Putamen (tissue), 1 donor: Measurements from ENCODE around the gene LHFPL6.

Source experiments
- DNase-seq: peaks from one replicate; pipeline ENCODE4 v3.0.0-alpha.2; 2016; ENCODE audit warnings: low spot score

The LHFPL6 gene

DNA sequence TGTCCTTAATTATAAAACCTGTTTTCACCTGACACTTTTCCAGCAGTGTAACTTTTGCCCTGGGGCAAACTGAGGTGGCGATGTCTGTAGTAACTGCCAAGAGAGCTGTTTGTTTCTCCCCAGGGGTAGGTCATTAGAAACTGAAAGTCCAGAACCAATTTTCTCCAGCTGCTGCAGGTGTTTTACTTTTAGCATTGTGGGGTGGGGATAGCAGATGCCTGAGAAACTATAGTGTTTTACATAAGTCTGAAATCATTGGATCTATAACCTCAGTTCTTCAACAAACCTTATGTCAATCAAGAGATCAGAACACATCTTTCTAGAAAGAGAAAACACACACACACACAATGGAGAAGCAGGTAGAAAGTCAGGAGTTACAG, 92.7 kb downstream of the LHFPL6 start:
- DNase-seq, result no peak

DNA sequence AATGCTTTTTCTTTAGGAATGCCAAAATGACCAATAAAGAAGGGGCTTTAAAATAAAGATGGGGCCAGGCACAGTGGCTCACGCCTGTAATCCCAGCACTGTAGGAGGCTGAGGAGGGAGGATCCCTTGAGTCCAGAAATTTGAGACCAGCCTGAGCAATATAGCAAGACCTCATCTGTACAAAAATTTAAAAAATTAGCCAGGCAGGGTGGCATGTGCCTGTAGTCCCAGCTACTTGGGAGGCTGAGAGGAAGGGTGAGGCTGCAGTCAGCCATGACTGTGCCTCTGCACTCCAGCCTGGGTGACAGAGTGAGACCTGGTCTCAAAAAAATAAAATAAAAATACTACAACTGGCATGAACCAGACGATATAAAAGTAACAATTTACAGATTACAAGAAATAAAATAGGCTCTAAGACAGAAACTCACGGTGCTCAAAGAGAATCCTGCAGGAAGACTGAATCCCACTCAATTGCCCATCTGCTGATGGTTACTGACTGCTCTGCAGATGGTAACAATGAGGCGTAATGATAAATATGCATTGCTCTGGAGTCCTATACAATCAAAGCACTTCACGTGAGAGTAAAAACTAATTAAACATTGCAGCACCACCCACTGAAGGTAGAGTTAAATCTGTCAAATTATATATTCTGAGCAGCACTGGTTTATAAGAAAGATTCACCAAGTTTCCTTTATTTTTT, 93.2 kb downstream of the LHFPL6 start:
- no peak for DNase-seq

DNA sequence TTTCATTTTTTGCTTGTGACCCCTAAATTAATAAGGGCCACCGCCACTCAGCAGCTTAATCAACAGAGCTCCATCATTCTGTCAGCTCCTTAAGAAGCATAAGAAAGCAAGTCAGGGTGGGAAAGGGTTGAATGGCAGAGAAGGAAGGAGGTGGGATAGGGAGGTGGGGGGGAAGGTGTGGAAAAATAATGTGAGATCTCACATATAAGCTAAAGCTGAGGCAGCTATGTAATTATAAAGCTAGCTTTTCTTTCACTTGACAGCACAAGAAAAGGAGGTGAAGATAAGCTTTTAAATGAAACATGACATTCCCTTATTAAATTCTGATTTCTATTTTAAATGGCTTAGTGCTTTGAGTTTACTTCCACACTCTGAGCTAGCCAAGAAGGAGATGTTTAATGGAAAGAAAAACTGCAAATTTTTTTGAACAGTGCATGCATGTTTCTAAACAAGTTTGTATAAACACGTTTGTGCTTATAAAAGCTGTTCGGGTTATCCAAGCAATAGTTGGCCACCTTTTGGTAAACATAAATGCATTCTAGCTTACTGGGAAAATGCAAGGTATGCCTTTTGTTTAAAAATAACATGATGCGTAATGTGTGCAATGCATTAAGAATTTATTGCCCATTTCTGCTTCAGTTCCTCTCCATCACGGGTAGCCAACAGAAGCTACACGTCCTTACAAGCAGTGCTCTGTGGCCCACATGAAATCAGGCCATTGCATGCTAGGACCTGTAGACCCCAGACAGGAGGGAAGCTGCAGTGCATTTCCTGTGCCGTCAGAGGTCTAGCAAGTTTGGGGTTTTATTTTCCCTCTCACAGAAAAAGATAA, 96.2 kb downstream of the LHFPL6 start:
- DNase-seq, result no peak

DNA sequence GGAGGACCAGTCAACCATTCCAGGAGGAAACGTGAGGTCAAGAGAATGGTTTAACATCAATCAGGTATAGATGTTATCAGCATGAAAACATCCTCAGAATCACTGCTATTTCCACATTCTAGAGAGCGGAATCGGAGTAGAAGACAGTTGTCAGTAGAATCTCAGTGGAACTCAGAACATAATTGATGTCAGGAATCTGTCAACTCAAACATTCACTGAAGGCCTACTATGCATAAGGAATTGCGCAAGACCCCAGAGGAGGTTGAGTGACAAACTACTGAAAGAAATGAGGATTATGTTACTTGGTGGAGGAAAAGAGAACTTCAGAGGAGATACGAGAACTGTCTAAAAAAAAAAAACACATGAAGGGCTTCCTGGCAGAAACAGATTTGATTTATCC, 97.8 kb downstream of the LHFPL6 start:
- no peak for DNase-seq

DNA sequence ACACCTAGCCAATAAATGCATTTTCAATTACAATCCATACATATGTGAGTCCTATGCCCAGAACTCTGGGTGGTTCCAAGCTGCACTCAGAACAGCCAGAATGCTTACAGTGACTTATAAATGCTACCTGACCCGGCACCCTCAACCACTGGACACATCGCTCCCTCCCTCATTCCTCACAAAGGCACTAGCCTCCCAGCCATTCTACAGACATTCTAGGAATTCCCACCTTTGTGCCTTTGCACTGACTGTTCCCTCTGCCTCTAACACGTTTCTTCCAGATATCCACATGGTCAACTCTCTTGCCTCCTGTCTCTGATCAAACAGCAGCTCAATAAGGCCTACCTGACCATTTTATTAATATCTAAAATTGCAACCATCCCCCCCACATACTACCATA, 99.9 kb downstream of the LHFPL6 start:
- no peak for DNase-seq

DNA sequence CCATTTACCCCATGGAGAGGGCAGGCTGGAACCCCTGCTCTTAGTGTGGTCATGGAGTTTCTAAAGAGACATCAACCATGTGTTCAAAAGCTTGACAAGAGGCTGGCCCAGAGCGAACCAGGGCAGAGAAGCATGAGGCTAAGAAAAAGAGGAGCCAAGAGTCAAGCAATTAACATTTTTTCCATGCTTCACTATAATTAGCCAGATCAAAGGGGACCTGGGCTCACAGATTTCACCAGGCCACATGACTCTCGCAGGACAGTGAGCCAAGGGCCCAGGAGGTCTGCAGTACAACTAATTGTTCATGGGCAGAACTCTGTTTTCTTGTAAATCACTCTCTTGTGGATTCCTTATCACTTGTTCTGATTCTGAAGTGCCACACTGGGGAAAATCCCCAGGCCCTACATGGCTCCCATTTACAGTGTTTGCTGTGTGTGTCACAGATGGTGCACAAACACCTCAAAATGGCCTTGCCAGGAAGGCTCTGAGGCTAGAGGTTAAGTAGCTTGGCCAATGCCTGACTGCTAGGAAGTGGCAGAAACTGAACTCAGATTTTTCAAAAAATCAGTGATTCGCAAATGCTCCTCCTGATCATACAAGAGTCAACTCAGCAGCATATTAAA, 101.2 kb downstream of the LHFPL6 start:
- peak; percentile 29 for DNase-seq

DNA sequence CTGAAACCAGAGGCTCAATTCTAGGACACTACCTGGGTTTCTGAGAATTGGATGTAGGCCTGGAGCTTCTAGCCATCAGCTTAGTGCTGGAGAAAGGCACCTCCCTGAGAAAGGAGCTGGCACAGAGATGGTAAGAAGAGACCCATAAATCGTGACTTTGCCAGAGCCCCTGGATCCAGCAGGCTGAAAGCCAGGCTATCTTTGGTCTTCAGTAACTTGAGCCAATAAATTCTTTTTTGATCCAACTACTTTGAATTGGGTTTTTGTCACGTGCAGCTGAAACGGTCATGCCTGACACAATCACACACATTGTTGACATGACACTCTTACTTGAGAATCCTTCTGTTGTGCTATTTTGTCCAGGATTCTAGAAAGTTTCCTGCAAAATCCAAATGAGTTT, 103.4 kb downstream of the LHFPL6 start:
- DNase-seq, result no peak

DNA sequence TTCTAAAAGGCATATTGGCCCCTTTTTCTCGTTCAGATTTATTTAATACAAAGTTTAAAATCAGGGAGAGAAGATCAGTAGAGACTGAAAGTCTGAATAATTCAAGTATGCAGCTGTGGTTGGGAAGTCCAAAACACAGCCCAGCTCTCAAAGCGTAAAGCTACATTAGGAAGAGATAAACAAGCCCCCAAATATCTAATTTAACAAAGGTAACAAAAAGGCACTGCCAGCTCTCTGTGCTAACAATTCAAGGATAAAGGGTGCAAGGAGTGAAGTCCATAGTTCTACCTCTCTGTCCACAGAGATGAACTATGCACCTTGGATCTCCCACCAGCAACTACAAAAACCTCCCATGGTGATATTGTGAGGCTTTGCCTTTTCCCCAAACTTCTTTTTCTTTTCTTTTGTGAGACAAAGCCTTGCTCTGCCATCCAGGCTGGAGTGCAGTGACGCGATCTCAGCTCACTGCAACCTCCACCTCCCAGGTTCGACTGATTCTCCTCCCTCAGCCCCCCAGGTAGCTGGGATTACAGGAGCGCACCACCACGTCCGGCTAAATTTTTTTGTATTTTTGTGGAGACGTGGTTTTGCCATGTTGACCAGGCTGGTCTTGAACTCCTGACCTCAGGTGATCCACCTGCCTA, 104.4 kb downstream of the LHFPL6 start:
- DNase-seq, result no peak

DNA sequence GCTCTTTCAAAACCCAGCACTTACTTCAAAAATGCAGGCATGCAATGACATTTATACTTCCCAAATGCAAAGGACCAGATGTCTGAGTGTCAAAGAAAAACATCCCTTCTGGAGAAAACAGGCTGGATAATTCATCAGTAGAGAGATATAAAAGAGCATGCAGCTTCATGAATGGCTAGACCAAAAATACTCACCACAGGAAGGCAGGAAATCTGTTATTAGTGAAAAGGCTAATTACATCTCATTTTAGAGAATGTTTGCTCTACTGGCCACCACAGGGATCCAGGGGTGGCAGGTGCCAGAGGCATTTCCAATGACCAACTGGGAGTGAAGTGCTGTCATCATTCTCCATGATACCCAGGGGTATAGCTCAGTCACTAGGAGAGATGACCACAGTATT, 106.5 kb downstream of the LHFPL6 start:
- DNase-seq, result no peak

DNA sequence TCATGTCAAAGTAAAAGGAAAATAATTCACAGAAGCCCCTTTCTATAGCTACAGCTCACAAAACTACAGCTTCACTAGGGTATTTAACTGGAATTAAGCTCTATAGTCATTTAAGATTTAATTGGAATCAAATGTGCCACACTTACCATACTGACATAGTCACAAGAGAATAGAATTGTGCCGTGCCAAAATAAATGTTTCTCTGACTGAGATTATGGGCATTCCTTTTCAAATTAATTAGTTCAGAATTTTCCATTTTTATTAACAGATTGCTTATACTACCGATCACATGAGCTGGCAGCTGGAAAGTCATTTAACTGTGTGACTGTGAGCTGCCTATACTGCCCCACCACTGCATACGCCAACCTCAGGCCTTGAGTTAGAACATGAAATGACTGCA, 108.4 kb downstream of the LHFPL6 start:
- no peak for DNase-seq

DNA sequence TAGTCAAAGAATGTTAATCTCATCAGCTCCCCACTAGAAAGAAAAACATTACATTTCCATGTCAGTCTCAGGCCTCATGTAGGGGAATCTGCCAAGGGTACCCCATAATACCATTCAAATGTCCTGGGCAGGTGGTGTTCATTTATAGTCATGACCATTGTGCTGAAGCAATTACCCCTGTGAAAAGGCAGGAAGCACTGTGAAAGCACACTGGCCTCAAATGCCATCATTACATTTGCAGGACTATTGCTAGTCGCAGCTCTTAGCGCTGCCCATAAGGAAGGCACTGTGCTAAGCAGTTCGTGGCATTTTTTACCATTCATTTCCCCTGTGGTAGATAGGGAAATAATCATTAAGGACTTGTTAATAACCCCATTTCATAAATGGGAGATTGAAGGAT, 109.0 kb downstream of the LHFPL6 start:
- no peak for DNase-seq

DNA sequence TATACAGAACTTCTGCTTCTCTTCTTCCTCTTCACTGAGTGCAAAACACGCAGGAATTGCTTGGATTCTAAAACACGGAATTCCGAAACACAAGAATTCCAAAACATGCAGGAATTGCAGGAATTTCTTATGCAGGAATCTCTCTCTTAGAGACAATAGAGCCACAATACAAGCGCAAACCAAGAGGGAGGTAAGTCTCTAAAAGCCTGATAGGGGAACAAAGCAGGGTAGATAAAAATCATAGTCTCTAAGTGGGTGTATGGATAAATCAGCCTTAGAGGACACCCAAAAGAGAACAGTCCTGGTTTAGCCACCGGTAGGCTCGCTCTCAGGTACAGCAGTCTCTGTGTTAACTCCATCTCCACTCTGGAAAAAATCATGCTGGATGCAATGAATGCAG, 112.9 kb downstream of the LHFPL6 start:
- no peak for DNase-seq

DNA sequence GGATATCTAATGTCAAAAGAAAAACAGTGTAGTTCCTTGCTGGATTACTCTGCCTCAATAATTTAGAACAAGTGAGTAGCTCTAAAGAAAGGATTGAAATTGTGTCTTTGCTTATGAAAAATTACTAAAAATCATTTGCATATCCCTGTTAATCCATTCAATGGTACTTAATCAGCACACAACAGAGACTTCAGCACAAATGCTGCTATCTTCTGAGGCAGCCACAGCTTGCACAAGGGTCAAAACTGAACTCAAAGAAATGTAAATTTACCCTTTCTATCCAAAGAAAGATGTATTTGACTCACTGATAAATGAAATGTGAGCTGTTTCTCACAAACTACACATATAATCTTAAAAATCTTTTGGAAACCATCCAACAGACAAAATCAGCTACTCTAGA, 116.2 kb downstream of the LHFPL6 start:
- no peak for DNase-seq

DNA sequence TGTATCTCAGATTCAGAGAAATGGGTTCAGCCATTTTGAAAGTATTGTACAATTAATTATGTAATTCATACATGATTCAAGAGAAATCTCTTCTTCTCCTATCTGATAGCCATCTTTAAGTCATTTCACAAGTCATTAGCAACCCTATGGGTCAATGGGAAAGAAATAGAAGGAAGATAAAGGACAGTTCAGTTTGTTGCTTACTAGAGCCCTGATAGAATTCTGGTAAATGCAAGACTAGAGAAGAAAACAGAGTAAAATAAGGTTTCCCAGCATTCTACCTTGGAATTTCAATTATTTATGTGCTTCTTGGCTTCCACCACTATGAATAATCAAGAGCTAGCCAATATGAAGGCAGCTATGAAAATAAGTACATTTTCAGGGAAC, 117.7 kb downstream of the LHFPL6 start:
- DNase-seq, result no peak

DNA sequence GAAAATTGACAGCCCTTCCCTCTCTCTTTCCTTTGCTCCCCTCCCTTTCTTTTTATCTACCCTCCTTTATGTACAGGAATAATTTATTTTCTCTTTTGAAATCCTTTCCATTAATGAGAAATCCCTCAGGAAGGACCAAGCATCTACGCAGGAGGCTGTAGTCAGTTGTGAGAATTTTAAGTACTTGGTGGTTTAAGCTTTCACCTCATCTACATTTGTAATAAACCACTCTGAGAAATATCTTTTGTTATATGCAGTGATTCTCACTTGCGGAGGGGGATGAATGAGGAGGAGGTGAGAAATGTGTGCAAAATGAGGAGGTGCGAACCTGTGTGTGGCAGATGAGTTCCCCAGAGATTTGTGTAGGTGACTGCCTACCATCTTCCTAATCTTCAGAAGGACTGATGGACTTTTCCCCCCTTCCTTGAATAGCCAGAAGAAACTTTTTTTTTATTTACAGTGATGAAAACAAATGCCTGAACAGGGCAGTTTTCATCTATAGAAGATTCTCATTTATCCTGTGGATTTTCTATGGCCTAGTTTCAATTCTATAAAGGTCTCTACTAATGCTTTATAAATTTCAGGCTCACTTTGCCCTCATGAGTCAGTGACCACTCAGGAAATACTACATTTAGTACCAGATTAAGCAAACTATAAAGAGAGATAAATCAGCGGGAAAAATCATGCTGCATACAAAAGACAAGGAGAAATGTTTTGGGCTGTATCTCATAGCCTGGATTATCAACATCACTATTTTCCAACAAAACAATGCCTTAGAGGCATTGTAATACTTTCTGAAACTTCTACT, 118.3 kb downstream of the LHFPL6 start:
- peak; percentile 35 for DNase-seq

DNA sequence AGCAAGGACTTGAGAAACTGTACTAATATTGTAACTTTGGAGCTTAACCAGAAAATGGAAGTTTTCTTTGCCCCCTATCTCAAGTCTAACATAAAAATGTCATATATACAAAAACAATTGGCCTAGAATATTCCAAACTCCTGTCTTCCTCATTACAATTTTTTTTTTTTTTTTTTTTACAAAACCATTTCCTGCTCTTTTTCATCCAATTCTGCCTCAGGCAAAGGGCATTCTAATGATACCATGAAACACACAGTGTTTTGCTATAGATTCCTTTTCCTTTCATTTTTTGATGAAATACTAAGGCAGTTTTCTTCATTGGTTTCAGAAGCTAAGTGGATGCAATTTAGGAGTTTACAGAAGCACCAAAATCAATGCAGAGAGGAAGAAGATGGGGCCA, 119.7 kb downstream of the LHFPL6 start:
- no peak for DNase-seq

DNA sequence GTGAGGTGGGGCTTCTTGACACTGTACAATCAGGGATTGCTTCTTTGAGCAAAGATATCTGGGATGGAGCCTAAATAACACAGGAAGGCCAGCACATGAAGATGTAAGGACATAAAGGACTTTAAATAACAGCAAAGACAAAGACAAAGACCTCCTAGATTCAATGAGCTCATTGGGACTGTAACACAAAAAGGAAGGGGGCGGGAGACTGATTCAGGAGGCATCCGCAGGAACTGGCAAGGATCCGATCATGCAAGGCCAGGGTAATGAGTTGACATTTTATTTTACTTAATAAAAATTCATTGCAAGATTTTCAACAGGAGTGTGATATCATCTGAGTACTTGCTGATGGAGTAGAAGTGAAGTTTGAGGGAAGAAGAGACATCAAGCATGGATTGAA, 121.5 kb downstream of the LHFPL6 start:
- no peak for DNase-seq

DNA sequence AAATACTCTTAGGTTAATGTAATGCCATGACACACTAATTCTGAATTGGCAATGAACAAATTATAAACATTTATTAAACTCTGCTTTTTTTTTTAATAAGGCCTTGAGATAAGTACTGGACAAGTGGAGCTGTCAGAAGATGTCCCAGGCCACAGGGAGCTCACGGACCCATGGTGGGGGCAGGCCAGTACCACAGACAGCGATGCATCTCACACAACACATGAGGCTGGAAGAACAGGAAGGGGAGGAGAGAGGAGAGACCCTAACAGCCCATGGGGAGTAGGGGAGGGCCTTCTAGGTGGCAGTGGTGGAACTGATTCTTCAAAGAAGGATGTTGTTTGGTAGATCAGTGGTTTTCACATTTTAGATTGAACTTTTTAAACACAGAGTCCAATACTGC, 128.4 kb downstream of the LHFPL6 start:
- no peak for DNase-seq

DNA sequence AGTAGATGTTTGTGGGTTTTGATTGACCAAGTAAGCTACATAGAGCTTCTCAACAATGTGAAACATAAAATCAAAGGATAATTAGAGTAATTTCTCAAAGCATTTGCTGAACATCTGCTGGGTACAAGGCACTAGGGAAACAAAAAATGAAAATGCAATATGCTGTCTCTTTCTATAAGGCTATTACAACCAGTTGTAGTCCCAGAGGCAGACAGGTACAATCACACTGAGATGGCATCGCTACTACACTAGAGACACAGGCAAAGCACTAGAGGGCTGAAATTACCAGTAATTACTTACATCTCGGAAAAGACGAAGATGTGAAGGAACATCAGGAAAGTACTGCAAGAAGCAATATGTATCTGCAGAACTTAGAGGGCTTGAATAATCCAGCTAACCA, 133.3 kb downstream of the LHFPL6 start:
- DNase-seq, result no peak

DNA sequence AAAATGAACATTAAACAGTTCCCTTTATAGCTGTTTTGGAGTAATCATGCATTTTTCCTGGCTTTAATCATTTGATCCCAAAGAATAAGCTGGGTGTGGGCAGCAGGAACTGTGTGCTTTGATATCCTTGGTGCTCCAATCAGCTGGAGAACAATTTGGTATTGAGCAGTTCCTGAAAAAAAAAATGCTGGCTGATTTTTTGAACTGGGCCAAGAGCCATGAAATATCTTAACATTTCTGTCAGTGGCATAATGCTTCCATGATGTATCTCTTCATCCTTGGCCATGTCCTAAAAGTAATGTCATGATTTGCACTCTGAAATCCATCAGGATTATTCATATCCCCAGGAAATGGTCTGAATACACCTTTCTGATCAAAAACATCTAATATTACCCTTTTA, 134.7 kb downstream of the LHFPL6 start:
- DNase-seq, result no peak

DNA sequence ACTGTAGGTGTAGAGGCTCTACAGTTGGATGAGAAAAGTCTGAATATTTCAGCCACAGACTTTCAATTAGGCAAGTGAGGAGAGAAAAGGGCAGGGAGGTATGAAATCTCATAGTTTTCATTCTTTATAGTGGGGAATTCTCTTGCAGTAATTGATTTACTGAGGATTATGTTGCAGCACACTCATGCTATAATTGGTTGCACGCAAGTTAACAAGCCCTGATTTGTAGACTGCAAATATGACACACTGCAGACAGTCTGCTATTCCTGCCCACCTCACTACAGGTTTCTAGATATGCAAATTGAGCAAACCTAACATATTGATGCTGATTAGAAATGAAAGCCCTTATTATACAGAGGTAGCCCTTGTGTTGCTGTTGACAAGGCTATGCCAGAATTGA, 139.4 kb downstream of the LHFPL6 start:
- DNase-seq, result no peak

DNA sequence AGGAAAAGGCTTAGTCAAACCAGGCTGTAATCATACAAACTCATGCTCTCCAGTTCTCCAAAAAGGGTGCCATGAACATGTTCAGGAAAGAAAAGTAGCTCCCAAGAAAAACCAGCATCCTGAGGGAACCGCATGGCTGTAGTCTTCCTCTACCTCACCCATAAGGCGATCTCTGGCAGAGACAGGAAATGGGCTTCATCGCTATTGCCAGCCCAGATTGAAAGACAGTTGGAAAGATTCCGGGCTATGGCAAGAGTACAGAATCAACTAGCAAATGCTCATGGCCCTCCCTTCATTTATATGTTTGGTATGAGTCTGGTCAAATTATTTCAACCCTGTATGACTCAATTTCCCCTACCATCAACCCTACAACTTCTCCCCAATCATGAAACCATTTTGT, 140.1 kb downstream of the LHFPL6 start:
- DNase-seq, result no peak
